Bladder microvascular endothelial cell (primary cell): ENCODE results near the gene VCL. TPM values are rescaled to one million over a fixed set of nuclear protein-coding genes. Genes with fewer than 3 reads are reported as not detected.

Source experiments
- total RNA-seq: library from RNA; depleted of rRNA; stranded (reverse); fragments of >200 nt; gene quantifications from 2 replicates; pipeline ENCODE4 v1.2.3, GENCODE V29; 2014

The VCL gene
- total RNA-seq, result 80.1 and 171 TPM in 2 replicates

DNA sequence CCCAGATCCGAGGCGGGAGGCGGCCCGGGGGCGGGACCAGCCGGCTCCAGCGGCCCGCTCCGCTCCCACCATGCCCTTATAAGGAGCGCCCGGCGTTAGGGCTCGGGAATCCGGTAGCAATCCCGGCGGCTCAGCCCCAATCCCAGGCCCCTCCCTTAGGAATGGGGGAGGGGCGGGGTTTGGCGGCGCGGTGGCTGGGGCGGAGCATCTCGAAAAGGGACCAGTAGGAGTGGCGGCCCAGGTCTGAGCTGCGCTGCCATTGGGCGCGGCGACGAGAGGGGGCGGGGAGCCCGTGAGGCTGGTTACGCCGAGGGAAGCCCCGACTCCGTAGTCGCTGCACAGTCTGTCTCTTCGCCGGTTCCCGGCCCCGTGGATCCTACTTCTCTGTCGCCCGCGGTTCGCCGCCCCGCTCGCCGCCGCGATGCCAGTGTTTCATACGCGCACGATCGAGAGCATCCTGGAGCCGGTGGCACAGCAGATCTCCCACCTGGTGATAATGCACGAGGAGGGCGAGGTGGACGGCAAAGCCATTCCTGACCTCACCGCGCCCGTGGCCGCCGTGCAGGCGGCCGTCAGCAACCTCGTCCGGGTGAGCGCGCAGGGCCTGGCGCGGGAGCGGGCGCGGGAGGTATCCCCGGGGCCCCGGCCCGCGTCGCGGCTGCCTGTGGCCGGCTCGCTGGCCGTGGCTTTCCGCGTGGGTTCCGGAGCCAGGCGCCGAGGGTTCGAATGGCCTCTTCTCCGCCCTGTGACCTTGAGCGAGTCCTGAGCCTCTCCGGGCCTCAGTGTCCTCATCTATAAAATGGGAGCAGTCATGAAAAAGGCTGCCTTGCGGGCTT, at the start of gene VCL:
VCL (plus strand) TSS at position 330 of the 836 bp plus-strand sequence; CDS start at position 422, 92 bp downstream.

DNA sequence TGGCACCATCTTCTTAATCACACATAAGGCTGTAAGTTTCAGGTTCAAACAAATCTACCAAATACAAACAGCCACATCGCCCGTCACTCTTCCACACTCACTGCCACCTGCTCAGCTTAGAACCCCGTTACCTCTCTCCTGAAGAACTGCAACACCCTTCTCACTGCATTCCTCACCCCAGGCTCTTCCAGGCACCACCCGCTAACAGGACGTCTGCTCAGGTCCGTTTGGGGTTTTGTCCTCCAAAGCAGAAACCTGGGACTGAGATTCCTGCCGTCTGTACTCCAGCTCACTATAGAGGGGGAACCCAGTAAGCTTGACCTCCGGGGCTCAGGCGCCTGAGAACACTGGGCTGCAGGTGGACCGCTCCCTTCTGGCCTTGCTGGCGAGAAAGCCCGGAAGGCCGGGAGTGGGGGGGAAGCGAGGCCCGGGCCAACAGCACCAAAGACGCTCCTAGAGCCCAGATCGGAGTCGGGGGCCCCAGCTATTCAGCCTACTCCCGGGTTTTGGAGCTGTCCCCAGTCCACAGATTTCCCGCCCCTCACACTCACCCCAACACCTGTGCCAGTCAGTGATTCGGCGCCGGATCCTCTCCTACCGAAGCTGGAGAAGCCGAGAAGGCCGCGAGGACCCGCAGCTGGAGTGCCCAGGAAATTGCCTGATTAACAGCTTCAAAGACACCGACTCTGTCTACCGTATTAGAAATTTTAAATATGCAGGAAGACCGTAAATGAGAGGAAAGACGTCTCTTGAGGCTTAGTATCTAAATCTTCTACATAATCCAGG, 152.5 kb downstream of the VCL start, which contains the start of gene AP3M1:
AP3M1 (minus strand) TSS at position 625 of the 786 bp plus-strand sequence. CDS start 12,449 bp downstream, outside the sequence.

DNA sequence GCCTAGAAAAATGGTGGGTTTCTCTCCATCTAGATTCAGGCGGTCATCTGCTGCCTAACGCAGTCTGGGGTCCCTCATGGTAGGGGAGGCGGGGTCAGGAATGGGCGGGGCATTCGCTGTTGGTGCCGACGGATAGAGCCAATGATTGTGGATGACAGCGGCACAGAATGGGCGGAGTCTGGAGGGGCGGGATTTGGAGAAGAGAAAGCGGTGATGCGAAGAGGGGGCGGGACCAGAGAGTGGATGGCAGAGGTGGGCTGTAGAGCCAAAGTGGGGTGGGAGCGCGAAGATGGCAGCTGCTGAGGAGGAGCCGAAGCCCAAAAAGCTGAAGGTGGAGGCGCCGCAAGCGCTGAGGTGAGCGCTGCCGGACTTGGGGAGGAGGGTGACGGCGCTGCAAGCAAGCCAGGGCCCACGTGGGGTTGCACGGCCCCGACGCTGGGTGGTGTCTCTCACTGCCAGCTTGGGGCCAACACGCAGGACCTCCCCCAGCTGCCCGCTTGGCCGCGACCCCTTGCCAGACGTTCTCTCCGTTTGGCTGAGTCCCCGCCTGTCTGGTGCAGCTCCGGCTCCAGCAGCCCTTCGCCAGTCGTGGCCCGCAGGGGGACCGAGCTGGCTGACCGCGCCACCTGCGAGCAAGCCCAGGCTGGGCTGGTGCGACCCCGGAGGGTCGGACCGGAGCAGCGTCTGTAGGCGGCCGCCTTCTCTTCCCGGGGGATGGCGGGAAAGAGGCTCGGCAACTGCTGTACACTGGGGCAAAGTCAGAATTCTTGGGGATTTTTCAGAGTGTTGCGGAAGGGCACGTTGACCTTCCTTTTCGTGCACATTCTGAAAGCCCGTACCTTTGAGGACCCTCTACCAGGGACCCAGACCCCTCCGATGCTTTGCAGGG, 153.3 kb downstream of the VCL start, which contains the start of gene ADK:
ADK (plus strand) TSS at position 232 of the 889 bp plus-strand sequence; CDS start at position 290, 58 bp downstream.

Other genes starting within 250 kb of the VCL start
- 19.6 and 23.0 TPM in 2 replicates for gene CHCHD1, start 216.1 kb upstream of the VCL start, total RNA-seq
- 31.6 and 71.6 TPM in 2 replicates for gene ZSWIM8, start 212.5 kb upstream of the VCL start, total RNA-seq
- gene NDST2, start 186.5 kb upstream of the VCL start, total RNA-seq, result 5.5 and 17.4 TPM in 2 replicates
- gene CAMK2G, start 123.6 kb upstream of the VCL start, total RNA-seq, result 25.4 and 30.6 TPM in 2 replicates
- gene PLAU, start 87.0 kb upstream of the VCL start, total RNA-seq, result 31.4 and 34.8 TPM in 2 replicates
- gene AP3M1, start 152.7 kb downstream of the VCL start, total RNA-seq, result 21.2 and 43.9 TPM in 2 replicates
- 13.7 and 16.4 TPM in 2 replicates for gene ADK, start 153.1 kb downstream of the VCL start, total RNA-seq